A549 (cell line): ENCODE data around the gene TTYH2. TPM values are rescaled to one million over a fixed set of nuclear protein-coding genes. Genes with fewer than 3 reads are reported as not detected.

Experiments
- ATAC-seq, 2 experiments: fragments of 200-7000 bp in 1 of 2; fragments of >200 bp in 1 of 2; cut with Nextera tagmentation in 1 of 2; cut with Tn5 transposase in 1 of 2; 3 replicates each; pipeline versions ENCODE4 v1.8.0 to v1.9.1; 2018 to 2020; ENCODE audit warnings: mild to moderate bottlenecking in 1 of 2, moderate library complexity in 1 of 2
- CTCF ChIA-PET: fragments of 300-600 bp; sonication (Branson Sonifier 250); formaldehyde crosslinking; extraction: SDS; loops from one replicate; lab custom pipeline; 2021; ENCODE audit warnings: antibody characterized with exemption, inconsistent platforms; lab: Yijun Ruan, JAX
- POLR2A ChIA-PET: fragments of 350-600 bp; formaldehyde crosslinking; extraction: SDS; loops from one replicate; lab custom pipeline; 2021; ENCODE audit warnings: antibody characterized with exemption, inconsistent platforms; lab: Yijun Ruan, JAX
- DNase-seq, 2 experiments: peaks; one replicate each; pipeline versions ENCODE4 v3.0.0 to v3.0.0-alpha.2; 2011 to 2016; ENCODE audit warnings: low read depth in 1 of 2, low spot score in 1 of 2
- FAIRE-seq: peaks from 2 replicates; lab custom pipeline; 2011; peaks lifted over from hg19 to GRCh38; lab: Jason Lieb, UNC
- H3K27ac ChIP-seq, 2 experiments: fragments of >200 bp; sonication (Bioruptor Twin); formaldehyde crosslinking; 3 replicates each; pipeline ENCODE4 v1.5.1; 2016 to 2017
- H3K4me1 ChIP-seq: fragments of >200 bp; sonication (Bioruptor Twin); formaldehyde crosslinking; 3 replicates; pipeline ENCODE4 v1.6.1; 2016
- H3K4me2 ChIP-seq: fragments of >200 bp; sonication (Bioruptor Twin); formaldehyde crosslinking; 3 replicates; pipeline ENCODE4 v1.6.1; 2016
- H3K4me3 ChIP-seq: fragments of >200 bp; sonication (Bioruptor Twin); formaldehyde crosslinking; 3 replicates; pipeline ENCODE4 v1.5.1; 2016
- H3K9me3 ChIP-seq: fragments of >200 bp; sonication (Bioruptor Twin); formaldehyde crosslinking; 3 replicates; pipeline ENCODE4 v1.6.1; 2016
- BHLHE40 ChIP-seq: IDR thresholded peaks from 2 replicates; pipeline ENCODE4 v1.6.1; 2012; ENCODE audit warnings: low read depth, low read length, inconsistent platforms
- CEBPB ChIP-seq, 2 experiments: fragments of >200 bp in 1 of 2; sonication (Bioruptor Twin) in 1 of 2; formaldehyde crosslinking in 1 of 2; IDR thresholded peaks; 2 replicates each; pipeline ENCODE4 v1.6.1; 2012 to 2016
- CHD2 ChIP-seq: fragments of 150-350 bp; IDR thresholded peaks from 2 replicates; pipeline ENCODE4 v1.6.1; 2014; ENCODE audit warnings: low read length; ENCODE audit not compliant: partially characterized antibody
- ESRRA ChIP-seq: fragments of 150-350 bp; IDR thresholded peaks from 2 replicates; pipeline ENCODE4 v1.6.1; 2014; ENCODE audit warnings: mild to moderate bottlenecking, low read length, borderline replicate concordance
- HEYL ChIP-seq: fragments of 250-450 bp; sonication (Bioruptor Pico); IDR thresholded peaks from 2 replicates; pipeline ENCODE4 v1.8.0; 2021; ENCODE audit warnings: mild to moderate bottlenecking, moderate library complexity
- HOXB13 ChIP-seq: fragments of 250-450 bp; sonication (Bioruptor Pico); IDR thresholded peaks from 2 replicates; pipeline ENCODE4 v1.5.0; 2020; ENCODE audit warnings: low read depth, mild to moderate bottlenecking, moderate library complexity
- HOXB5 ChIP-seq: fragments of 250-450 bp; sonication (Bioruptor Pico); IDR thresholded peaks from 2 replicates; pipeline ENCODE4 v1.5.0; 2020; ENCODE audit warnings: mild to moderate bottlenecking, moderate library complexity
- KDM1A ChIP-seq: fragments of 200-600 bp; sonication (generic); IDR thresholded peaks from 2 replicates; pipeline ENCODE4 v1.6.1; 2016; ENCODE audit warnings: low read depth, mild to moderate bottlenecking
- KDM5A ChIP-seq: fragments of 200-600 bp; sonication (generic); IDR thresholded peaks from 2 replicates; pipeline ENCODE4 v1.6.1; 2016; ENCODE audit warnings: antibody characterized with exemption, mild to moderate bottlenecking
- POLR2AphosphoS2 ChIP-seq: conservative IDR thresholded peaks from 2 replicates; pipeline ENCODE4 v1.6.1; 2012; ENCODE audit warnings: low read length, improper control_type of control experiment, inconsistent platforms
- RARB ChIP-seq: fragments of 250-450 bp; sonication (Bioruptor Pico); IDR thresholded peaks from 2 replicates; pipeline ENCODE4 v1.8.0; 2021; ENCODE audit warnings: mild to moderate bottlenecking, moderate library complexity
- SMC3 ChIP-seq: fragments of >200 bp; sonication (Bioruptor Twin); formaldehyde crosslinking; IDR thresholded peaks from 3 replicates; pipeline ENCODE4 v1.6.1; 2018; ENCODE audit warnings: inconsistent platforms
- TFCP2L1 ChIP-seq: fragments of 250-450 bp; sonication (Bioruptor Pico); IDR thresholded peaks from 2 replicates; pipeline ENCODE4 v1.5.0; 2021; ENCODE audit warnings: mild to moderate bottlenecking
- ZC3H11A ChIP-seq: fragments of 450-650 bp; IDR thresholded peaks from 2 replicates; pipeline ENCODE4 v1.6.1; 2014; ENCODE audit warnings: antibody characterized with exemption, mild to moderate bottlenecking
- ZFP36 ChIP-seq: fragments of 450-650 bp; IDR thresholded peaks from 2 replicates; pipeline ENCODE4 v1.6.1; 2014; ENCODE audit warnings: borderline replicate concordance; ENCODE audit not compliant: partially characterized antibody
- WGBS: methylation state at CpG from one replicate; pipeline ENCODE4 v1.1.6; 2017; ENCODE audit errors: missing lambda C conversion rate; 5-methylcytosine and 5-hydroxymethylcytosine counted together
- polyA plus RNA-seq, 4 experiments: library from polyadenylated mRNA; depleted of rRNA in 3 of 4; stranded (reverse); fragments of >200 nt; fragmentation: RNase III in 1 of 4; extraction: RNeasy Plus Mini Kit Qiagen cat#74134 plus additional on column Dnase treatment in 1 of 4; gene quantifications; 2 replicates in 3 of 4; 3 replicates in 1 of 4; pipeline ENCODE4 v1.2.3, GENCODE V29; 2011 to 2017
- TF ChIP-seq, protein P1 (sequence below): fragments of >200 bp; sonication (Bioruptor Twin); formaldehyde crosslinking; IDR thresholded peaks from 3 replicates; pipeline ENCODE4 v1.6.1; 2016
- TF ChIP-seq, protein P2 (sequence below): IDR thresholded peaks from 2 replicates; pipeline ENCODE4 v1.6.1; 2012; ENCODE audit warnings: low read depth, borderline replicate concordance
- TF ChIP-seq, protein P3 (sequence below): fragments of 250-450 bp; sonication (Bioruptor Pico); IDR thresholded peaks from 2 replicates; pipeline ENCODE4 v1.5.0; 2020; ENCODE audit warnings: low read depth, mild to moderate bottlenecking, moderate library complexity
- TF ChIP-seq, protein P4 (sequence below): fragments of 200-600 bp; sonication (generic); IDR thresholded peaks from 2 replicates; pipeline ENCODE4 v1.6.1; 2016; ENCODE audit warnings: antibody characterized with exemption, mild to moderate bottlenecking, moderate library complexity
- TF ChIP-seq, protein P5 (sequence below): fragments of 450-650 bp; IDR thresholded peaks from 2 replicates; pipeline ENCODE4 v1.6.1; 2014; ENCODE audit warnings: antibody characterized with exemption

Gene TTYH2
- polyA plus RNA-seq, 2 of the 4 experiments (the other 2 are of a cell fraction) = 1.4 to 1.7 TPM

DNA sequence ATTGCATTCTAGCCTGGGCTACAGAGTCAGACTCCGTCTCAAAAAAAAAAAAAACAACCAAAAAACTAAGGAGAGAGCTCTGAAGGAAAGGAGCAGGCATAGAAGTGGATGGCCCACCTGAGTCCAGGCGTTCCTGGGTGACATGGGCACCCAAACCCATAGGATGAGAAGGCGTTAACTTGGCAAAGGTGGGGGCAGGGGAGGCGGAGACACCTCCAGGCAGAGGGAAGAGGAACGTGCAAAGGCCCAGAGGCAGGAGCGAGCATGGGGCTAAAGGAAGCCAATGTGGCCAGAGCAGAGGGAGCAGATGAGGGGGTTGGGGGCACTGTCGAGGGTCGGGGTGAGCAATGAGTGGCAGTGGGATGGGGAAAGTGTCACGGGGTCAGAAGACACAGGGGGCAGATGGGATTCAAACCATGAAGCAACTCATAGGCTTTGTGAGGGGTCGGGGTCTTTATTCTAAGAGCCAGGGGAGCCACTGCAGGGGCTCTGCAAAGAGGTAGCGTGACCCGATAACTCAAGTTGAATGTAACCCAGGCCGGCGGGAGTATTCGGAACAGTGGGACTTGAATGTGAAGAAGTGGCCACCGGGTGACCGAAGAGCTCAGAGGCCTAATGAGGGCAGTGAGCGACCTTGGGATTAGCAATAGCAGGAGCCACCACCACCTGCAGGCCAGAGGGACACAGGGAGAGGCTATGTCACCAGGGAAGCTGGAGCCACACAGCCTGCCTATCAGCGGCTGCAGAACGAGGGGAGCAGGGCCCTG lies 11.8 kb downstream of the TTYH2 start (continued):
- TF ChIP-seq, protein P1, sequence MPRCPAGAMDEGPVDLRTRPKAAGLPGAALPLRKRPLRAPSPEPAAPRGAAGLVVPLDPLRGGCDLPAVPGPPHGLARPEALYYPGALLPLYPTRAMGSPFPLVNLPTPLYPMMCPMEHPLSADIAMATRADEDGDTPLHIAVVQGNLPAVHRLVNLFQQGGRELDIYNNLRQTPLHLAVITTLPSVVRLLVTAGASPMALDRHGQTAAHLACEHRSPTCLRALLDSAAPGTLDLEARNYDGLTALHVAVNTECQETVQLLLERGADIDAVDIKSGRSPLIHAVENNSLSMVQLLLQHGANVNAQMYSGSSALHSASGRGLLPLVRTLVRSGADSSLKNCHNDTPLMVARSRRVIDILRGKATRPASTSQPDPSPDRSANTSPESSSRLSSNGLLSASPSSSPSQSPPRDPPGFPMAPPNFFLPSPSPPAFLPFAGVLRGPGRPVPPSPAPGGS = no peak
- no peak for TF ChIP-seq SMC3

DNA sequence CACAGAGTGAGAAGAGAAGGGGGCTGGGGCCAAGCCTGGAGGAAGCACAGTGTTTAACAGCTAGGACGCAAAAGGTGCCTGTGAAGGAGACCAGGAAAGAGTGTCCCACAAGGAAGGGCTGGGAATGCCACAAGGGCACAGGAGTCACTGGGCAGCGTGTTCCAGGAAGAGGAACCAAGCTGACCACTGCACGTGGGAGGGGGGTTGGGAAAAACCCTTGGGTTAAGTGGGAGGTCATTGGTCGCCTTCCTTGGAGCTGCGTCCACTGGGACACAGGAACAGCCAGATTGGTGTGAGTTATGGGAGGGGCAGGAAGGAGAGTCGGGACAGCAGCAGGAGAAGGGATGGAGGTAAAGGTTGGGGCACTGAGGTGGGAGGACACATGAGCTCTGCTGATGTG lies 12.9 kb downstream of the TTYH2 start:
- no peak for DNase-seq
- 0 out of 3 replicates have a peak, but pooled peaks cover 6% of the 10 kb centered on the region for H3K4me1 ChIP-seq
- H3K4me3 ChIP-seq = no peak overlapping the region
- H3K27ac ChIP-seq = no peak overlapping the region
- POLR2A ChIA-PET = no interaction called here
- 62% methylated on average over 6 of the region's 6 CpGs for WGBS
- TF ChIP-seq HOXB13 (no peak), POLR2AphosphoS2 (no peak), ZFP36 (no peak), CEBPB (IDR thresholded peaks at IDR 0.05) (no peak), RARB (CRISPR knock-in tag) (no peak), KDM1A (no peak), ESRRA (no peak), TFCP2L1 (CRISPR knock-in tag) (no peak), ZC3H11A (no peak), KDM5A (no peak), CHD2 (no peak), HOXB5 (CRISPR knock-in tag) (no peak), BHLHE40 (no peak), HEYL (no peak)
- TF ChIP-seq, protein P2, sequence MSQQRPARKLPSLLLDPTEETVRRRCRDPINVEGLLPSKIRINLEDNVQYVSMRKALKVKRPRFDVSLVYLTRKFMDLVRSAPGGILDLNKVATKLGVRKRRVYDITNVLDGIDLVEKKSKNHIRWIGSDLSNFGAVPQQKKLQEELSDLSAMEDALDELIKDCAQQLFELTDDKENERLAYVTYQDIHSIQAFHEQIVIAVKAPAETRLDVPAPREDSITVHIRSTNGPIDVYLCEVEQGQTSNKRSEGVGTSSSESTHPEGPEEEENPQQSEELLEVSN = no peak
- TF ChIP-seq, protein P3, sequence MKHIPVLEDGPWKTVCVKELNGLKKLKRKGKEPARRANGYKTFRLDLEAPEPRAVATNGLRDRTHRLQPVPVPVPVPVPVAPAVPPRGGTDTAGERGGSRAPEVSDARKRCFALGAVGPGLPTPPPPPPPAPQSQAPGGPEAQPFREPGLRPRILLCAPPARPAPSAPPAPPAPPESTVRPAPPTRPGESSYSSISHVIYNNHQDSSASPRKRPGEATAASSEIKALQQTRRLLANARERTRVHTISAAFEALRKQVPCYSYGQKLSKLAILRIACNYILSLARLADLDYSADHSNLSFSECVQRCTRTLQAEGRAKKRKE = no peak
- TF ChIP-seq, protein P4, sequence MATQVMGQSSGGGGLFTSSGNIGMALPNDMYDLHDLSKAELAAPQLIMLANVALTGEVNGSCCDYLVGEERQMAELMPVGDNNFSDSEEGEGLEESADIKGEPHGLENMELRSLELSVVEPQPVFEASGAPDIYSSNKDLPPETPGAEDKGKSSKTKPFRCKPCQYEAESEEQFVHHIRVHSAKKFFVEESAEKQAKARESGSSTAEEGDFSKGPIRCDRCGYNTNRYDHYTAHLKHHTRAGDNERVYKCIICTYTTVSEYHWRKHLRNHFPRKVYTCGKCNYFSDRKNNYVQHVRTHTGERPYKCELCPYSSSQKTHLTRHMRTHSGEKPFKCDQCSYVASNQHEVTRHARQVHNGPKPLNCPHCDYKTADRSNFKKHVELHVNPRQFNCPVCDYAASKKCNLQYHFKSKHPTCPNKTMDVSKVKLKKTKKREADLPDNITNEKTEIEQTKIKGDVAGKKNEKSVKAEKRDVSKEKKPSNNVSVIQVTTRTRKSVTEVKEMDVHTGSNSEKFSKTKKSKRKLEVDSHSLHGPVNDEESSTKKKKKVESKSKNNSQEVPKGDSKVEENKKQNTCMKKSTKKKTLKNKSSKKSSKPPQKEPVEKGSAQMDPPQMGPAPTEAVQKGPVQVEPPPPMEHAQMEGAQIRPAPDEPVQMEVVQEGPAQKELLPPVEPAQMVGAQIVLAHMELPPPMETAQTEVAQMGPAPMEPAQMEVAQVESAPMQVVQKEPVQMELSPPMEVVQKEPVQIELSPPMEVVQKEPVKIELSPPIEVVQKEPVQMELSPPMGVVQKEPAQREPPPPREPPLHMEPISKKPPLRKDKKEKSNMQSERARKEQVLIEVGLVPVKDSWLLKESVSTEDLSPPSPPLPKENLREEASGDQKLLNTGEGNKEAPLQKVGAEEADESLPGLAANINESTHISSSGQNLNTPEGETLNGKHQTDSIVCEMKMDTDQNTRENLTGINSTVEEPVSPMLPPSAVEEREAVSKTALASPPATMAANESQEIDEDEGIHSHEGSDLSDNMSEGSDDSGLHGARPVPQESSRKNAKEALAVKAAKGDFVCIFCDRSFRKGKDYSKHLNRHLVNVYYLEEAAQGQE = no peak
- TF ChIP-seq, protein P5, sequence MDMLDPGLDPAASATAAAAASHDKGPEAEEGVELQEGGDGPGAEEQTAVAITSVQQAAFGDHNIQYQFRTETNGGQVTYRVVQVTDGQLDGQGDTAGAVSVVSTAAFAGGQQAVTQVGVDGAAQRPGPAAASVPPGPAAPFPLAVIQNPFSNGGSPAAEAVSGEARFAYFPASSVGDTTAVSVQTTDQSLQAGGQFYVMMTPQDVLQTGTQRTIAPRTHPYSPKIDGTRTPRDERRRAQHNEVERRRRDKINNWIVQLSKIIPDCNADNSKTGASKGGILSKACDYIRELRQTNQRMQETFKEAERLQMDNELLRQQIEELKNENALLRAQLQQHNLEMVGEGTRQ = no peak
- H3K4me2 ChIP-seq = no peak overlapping the region
- H3K9me3 ChIP-seq = no peaks in the 10 kb centered on the region
- FAIRE-seq = no peak
- CTCF ChIA-PET = interaction anchor here (0.8 to 2.5 kb wide), 4 partner anchors 11 to 135 kb away, joined by 3 to 11 read pairs (median 3); no protein-coding TSS in a partner anchor
- no peak for ATAC-seq
